Stimulated activated naive CD8-positive, alpha-beta T cell treated with anti-CD3 and anti-CD28 coated beads, Interleukin-15, amount 100 ng/mL, for 72 hours (primary cell): ENCODE data around the gene HOXB5.

Source experiments
- ATAC-seq: fragments of 150-1000 bp; cut with Tn5 transposase; 2 replicates; pipeline ENCODE4 v1.10.0; 2021; ENCODE audit warnings: mild to moderate bottlenecking, moderate library complexity
- DNase-seq, 2 donors: peaks; one replicate each; pipeline ENCODE4 v3.0.0; 2021 to 2022
- H3K27ac Mint-ChIP-seq, 2 donors: one replicate each; pipeline ENCODE4 v1.8.0; 2022; ENCODE audit warnings: mild to moderate bottlenecking in 2 of 2, mixed read lengths in 2 of 2, moderate library complexity in 2 of 2
- H3K27me3 Mint-ChIP-seq: one replicate; pipeline ENCODE4 v1.8.0; 2022; ENCODE audit warnings: mixed read lengths
- H3K4me1 Mint-ChIP-seq: one replicate; pipeline ENCODE4 v1.8.0; 2022; ENCODE audit warnings: mild to moderate bottlenecking, mixed read lengths
- H3K4me3 Mint-ChIP-seq, 2 donors: one replicate each; pipeline ENCODE4 v1.8.0; 2022; ENCODE audit warnings: mild to moderate bottlenecking in 2 of 2, mixed read lengths in 2 of 2, moderate library complexity in 1 of 2
- H3K9me3 Mint-ChIP-seq, 2 donors: one replicate each; pipeline ENCODE4 v1.8.0; 2022; ENCODE audit warnings: mixed read lengths in 2 of 2

HOXB5 gene

GRCh38 chr17:48582750-48583069, 10.9 kb downstream of the HOXB5 start:
- H3K9me3 Mint-ChIP-seq, result no peaks in the 10 kb centered on the region
- peak overlapping the region; percentile 66 to 77 for H3K4me3 Mint-ChIP-seq
- DNase-seq (no peak), ATAC-seq (no peak)
- H3K4me1 Mint-ChIP-seq, result peaks cover 76% of the 10 kb centered on the region
- peak overlapping the region in 1 of 2 donors; percentile 9 for H3K27ac Mint-ChIP-seq
- H3K27me3 Mint-ChIP-seq, result peaks cover 94% of the 10 kb centered on the region

- Mint-ChIP-seq H3K4me3 (peak overlapping the region; percentile 64 to 94), H3K9me3 (no peaks in the 10 kb centered on the region), H3K27ac (no peak overlapping the region), H3K4me1 (peaks cover 74% of the 10 kb centered on the region), H3K27me3 (peaks cover 73% of the 10 kb centered on the region)
- no peak for DNase-seq
- no peak for ATAC-seq
Measured at GRCh38 chr17:48579760-48580554, 13.6 kb downstream of the HOXB5 start.

- Mint-ChIP-seq H3K4me3 (peak overlapping the region; percentile 93 to 94), H3K27me3 (peaks cover 71% of the 10 kb centered on the region), H3K4me1 (peaks cover 70% of the 10 kb centered on the region), H3K27ac (no peak overlapping the region), H3K9me3 (no peaks in the 10 kb centered on the region)
- DNase-seq (no peak), ATAC-seq (no peak)
Measured at GRCh38 chr17:48579471-48579759, 14.2 kb downstream of the HOXB5 start.

GRCh38 chr17:48578616-48579470, 14.7 kb downstream of the HOXB5 start:
- ATAC-seq (peak; percentile 77), DNase-seq (no peak)
- peaks cover 70% of the 10 kb centered on the region for H3K4me1 Mint-ChIP-seq
- H3K27ac Mint-ChIP-seq, result peak overlapping the region; percentile 50 to 85
- H3K4me3 Mint-ChIP-seq, result peak overlapping the region; percentile 93 to 94
- H3K27me3 Mint-ChIP-seq, result peaks cover 71% of the 10 kb centered on the region
- no peaks in the 10 kb centered on the region for H3K9me3 Mint-ChIP-seq

GRCh38 chr17:48577946-48578615, 15.5 kb downstream of the HOXB5 start, which contains the start of gene HOXB4:
Gene HOXB4 (minus strand): TSS chr17:48578350. CDS start chr17:48578319, 31 bp downstream.
- H3K4me1 Mint-ChIP-seq, result peaks cover 69% of the 10 kb centered on the region
- H3K27ac Mint-ChIP-seq, result peak within 1 kb of the TSS; percentile 85 to 89
- no peaks in the 10 kb centered on the region for H3K9me3 Mint-ChIP-seq
- ATAC-seq, result peak; percentile 73
- DNase-seq, result peak in 1 of 2 donors; percentile 58
- peak within 1 kb of the TSS; percentile 93 to 94 for H3K4me3 Mint-ChIP-seq
- H3K27me3 Mint-ChIP-seq, result peaks cover 64% of the 10 kb centered on the region

- DNase-seq (no peak), ATAC-seq (peak; percentile 28)
- H3K4me3 Mint-ChIP-seq, result peak overlapping the region; percentile 74 to 75
- peak overlapping the region; percentile 54 to 56 for H3K27ac Mint-ChIP-seq
- H3K4me1 Mint-ChIP-seq, result peaks cover 62% of the 10 kb centered on the region
- H3K9me3 Mint-ChIP-seq, result no peaks in the 10 kb centered on the region
- peaks cover 58% of the 10 kb centered on the region for H3K27me3 Mint-ChIP-seq
Measured at GRCh38 chr17:48577330-48577945, 16.1 kb downstream of the HOXB5 start.

GRCh38 chr17:48576479-48577309, 16.9 kb downstream of the HOXB5 start:
- ATAC-seq (no peak), DNase-seq (no peak)
- Mint-ChIP-seq H3K9me3 (no peaks in the 10 kb centered on the region), H3K4me1 (peaks cover 55% of the 10 kb centered on the region), H3K4me3 (peak overlapping the region; percentile 74 to 75), H3K27ac (no peak overlapping the region), H3K27me3 (peaks cover 50% of the 10 kb centered on the region)

GRCh38 chr17:48575673-48576478, 17.7 kb downstream of the HOXB5 start:
- H3K4me1 Mint-ChIP-seq, result peaks cover 47% of the 10 kb centered on the region
- no peak for ATAC-seq
- H3K4me3 Mint-ChIP-seq, result no peak overlapping the region
- no peaks in the 10 kb centered on the region for H3K9me3 Mint-ChIP-seq
- peaks cover 42% of the 10 kb centered on the region for H3K27me3 Mint-ChIP-seq
- no peak for DNase-seq
- peak overlapping the region in 1 of 2 donors; percentile 16 for H3K27ac Mint-ChIP-seq

GRCh38 chr17:48575066-48575582, 18.5 kb downstream of the HOXB5 start:
- Mint-ChIP-seq H3K9me3 (no peaks in the 10 kb centered on the region), H3K27me3 (peaks cover 35% of the 10 kb centered on the region), H3K27ac (no peak overlapping the region), H3K4me1 (peaks cover 39% of the 10 kb centered on the region), H3K4me3 (no peak overlapping the region)
- DNase-seq (no peak), ATAC-seq (no peak)

- ATAC-seq (no peak), DNase-seq (no peak)
- Mint-ChIP-seq H3K27ac (no peak overlapping the region), H3K4me1 (peaks cover 34% of the 10 kb centered on the region), H3K27me3 (peaks cover 29% of the 10 kb centered on the region), H3K4me3 (no peak overlapping the region), H3K9me3 (no peaks in the 10 kb centered on the region)
Measured at GRCh38 chr17:48574505-48575065, 19.0 kb downstream of the HOXB5 start.

GRCh38 chr17:48571826-48572417, 21.7 kb downstream of the HOXB5 start:
- no peak overlapping the region for H3K4me3 Mint-ChIP-seq
- DNase-seq (no peak), ATAC-seq (no peak)
- peaks cover 17% of the 10 kb centered on the region for H3K27me3 Mint-ChIP-seq
- no peak overlapping the region for H3K27ac Mint-ChIP-seq
- H3K4me1 Mint-ChIP-seq, result peaks cover 21% of the 10 kb centered on the region
- no peaks in the 10 kb centered on the region for H3K9me3 Mint-ChIP-seq

GRCh38 chr17:48571024-48571818, 22.4 kb downstream of the HOXB5 start:
- H3K27ac Mint-ChIP-seq, result no peak overlapping the region
- H3K4me1 Mint-ChIP-seq, result peaks cover 15% of the 10 kb centered on the region
- H3K27me3 Mint-ChIP-seq, result peaks cover 16% of the 10 kb centered on the region
- ATAC-seq (no peak), DNase-seq (no peak)
- no peak overlapping the region for H3K4me3 Mint-ChIP-seq
- no peaks in the 10 kb centered on the region for H3K9me3 Mint-ChIP-seq
